ENCODE data around the gene VAV1. TPM values are rescaled to one million over a fixed set of nuclear protein-coding genes. Genes with fewer than 3 reads are reported as not detected.
"Not testable (repeated sequence)": the region's sequence is repeated elsewhere in the genome, so short reads cannot be mapped to it uniquely, and the experiment has no call there.

VAV1 gene
- total RNA-seq, 1 donor from 2014 or later = 2.5 TPM

- DNase-seq = peak; percentile 100
Observed at GRCh38 chr19:6737284-6737872, 35.1 kb upstream of the VAV1 start, which contains the start of gene GPR108. Gene GPR108 (minus strand): TSS chr19:6737580. CDS start chr19:6737576, 4 bp downstream.

DNA sequence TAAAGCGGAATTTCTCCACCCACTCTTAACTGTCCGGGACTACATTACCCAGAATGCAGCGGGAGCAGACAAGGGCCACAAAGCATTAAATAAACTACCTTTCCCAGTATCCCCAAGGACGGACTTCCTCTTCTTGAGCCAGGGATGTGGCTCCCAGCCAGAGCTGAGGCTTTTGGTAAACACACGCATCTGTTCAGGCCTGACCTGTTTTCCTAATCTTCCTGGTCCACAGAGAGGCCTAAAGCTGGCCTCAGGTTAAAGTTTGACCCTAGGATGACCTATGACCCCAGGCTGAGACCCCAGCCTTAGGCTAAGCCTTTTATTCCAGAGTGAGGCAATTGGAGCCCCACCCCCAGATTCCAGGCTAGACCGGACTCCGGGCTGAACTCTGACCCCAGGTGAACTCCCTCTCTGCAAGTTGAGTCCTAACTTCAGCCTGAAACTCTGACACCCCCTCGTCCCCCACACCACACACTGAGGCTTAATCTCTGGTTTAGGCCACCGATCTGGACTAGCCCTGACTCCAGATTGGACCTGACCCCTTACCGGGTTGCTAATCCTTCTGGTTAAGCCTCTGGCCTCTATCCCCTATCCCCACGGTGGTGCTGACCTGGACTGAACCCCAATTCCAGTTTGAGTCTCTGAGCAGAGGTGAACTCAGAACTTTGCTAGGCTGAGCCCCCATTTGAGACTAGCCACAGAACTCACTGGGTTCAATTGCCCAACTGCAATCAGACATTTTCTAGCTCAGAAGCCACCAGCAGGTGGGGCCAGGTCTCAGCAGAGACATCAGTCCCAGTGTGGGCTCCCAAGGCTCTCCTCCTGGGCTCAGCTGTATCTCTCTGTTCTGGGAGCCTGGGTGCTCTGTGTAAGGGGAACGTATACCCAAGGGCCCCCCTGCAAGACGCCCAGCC is 34.4 kb upstream of the VAV1 start:
- peak; percentile 83 for DNase-seq

GRCh38 chr19:6738787-6739389 is 33.6 kb upstream of the VAV1 start:
- no peak for DNase-seq

DNA sequence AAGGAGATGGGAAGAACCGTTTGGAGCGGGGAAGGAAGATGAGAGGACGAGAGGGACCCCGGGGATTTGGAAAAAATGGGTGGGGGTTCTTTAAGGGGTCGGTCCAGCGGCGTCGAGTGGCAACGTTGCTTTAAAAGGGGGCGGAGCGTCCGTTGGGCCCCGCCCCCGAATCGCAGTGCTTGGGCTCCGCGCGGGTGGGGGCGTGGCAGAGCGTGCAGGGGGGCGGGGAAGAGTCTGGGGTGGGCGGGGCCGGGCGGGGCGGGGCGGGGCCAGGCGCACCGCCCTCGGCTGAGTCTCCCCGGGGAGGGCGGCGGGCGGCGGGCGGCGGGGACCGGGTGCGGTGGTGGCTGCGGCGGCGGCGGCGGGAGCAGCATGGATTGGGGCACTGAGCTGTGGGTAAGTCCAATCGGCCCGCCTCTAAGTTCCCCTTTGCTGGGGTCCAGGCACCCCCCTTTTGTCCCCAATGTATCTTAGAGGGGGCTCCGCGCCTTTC is 33.1 kb upstream of the VAV1 start, which contains the start of gene TRIP10:
TSS of gene TRIP10 (plus strand) at position 291 of the 493 bp plus-strand sequence. CDS start at position 373, 82 bp downstream.
- peak; percentile 95 for DNase-seq

DNA sequence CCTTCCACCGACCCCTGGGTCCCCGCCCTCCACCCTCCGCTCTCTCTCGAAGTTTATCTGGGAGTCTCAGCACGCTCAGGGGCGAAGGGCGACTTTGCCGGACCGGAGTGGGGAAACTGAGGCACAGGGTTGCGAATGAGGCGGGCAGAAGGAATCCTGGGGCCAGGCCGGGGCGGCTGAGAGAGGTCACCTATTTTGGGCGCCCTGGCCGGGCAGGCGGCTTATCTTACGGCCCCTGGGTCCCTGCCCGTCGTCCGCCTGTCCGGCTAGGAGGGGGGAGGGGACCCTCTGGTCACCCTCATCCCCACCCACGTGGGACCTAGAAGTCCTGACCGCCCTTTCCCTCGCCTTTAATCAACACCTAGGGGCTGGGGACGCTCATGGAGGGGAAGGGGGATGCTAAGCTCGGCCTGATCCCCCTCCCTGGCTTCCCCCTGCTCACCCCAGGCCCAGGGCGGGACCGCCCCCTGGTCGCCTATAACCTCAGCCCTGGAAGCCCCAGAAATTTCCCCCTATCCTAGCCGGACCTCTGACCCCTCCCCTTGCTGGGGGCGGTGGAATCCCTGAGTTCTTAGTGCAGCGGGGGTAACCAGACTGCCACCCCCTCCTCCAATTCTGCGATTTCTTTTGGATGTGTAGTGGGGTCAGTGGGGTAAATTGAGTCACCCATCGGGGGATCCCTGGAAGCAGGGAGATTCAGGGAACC is 32.5 kb upstream of the VAV1 start:
- DNase-seq = peak; percentile 31

DNA sequence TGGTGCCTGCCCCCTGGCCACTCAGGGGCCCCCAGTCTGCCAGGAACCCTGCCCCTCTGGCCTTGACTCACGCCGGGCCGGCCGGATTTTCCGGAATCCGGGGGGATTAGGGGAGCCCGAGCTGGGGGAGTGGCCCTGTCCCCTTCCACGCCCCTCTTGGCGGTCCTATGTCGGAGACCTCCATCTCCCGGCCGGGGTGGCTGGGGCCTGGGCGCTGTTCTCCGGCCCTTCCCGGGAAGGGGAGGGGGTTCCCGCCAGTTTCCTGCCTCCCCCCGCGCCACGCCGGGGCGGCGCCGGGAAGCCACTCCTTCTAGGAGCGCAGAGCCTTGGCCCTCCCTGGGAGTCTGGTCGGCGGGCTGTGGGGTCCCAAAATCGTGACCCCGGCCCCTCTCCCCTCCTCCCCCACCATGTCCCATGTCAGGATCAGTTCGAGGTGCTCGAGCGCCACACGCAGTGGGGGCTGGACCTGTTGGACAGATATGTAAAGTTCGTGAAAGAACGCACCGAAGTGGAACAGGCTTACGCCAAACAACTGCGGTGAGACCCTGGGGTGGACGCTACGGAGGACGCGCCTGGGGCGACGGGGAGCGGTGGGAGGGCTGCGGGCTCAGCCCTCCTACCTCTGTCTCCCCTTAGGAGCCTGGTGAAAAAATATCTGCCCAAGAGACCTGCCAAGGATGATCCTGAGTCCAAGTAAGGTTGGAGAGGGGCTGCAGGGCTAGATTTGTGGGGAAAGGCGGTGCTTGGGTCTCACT is 31.7 kb upstream of the VAV1 start:
- DNase-seq = peak; percentile 81

DNA sequence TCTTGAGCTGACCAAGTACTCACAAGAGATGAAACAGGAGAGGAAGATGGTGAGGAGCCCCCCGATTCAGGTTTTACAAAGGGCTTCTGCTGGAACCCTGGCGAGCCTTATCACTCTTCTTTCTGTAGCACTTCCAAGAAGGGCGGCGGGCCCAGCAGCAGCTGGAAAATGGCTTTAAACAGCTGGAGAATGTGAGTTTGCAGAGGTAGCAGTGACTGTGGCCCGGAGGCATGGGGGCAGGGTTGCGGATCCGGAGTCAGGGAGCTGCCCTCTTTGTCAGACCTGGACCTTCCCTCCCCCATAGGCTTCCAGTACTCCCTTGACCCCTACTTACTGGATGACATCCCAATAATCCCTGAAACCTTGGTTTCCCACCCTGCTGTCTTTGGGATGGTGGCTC is 29.4 kb upstream of the VAV1 start:
- no peak for DNase-seq

DNA sequence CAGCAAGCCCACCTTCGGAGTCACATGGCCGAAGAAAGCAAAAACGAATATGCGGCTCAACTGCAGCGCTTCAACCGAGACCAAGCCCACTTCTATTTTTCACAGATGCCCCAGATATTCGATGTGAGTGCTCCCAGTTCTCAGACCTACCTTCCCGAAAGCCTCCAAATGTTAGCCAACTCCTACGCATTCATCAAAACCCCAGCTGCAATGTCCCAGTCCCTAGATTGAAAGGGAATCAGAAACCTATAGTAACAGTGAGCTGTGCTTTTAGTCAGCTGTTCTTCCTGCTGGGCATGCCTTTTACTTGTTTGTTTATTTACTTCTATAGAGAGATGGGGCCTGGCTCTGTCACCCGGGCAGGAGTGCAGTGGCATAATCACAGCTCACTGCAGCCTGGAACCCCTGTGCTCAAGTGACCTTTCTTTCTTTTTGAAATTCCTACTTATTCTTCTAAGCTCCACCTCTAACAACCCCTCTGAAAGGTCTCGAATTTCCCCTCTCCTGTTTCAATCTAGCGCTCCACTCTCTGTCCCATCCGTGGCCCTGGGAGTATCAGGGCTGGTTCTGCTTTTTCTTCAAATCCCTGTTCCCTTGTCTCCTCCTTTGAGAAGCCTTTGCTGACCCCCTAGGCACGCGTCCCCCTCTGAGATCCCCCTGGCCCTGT is 28.7 kb upstream of the VAV1 start:
- no peak for DNase-seq

GRCh38 chr19:6744381-6745301 is 27.9 kb upstream of the VAV1 start:
- DNase-seq = peak; percentile 93

DNA sequence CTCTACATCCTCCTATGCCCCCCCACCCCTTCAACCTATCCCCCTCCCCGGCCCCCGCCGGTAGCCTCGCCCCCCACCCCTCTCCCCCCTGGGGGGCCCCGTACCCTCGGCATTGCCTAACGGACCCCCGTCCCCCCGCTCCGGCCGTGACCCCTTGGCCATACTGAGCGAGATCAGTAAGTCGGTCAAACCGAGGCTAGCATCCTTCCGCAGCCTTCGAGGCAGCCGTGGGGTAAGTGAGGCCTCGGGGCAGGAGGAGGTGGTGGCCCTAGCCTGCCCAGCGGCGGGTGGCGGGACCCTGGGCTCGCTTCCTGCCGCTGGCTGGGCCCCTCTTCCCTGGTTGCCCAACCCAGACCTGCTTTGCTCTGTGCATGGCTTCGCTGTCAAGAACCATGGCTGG is 26.5 kb upstream of the VAV1 start:
- DNase-seq = no peak

DNA sequence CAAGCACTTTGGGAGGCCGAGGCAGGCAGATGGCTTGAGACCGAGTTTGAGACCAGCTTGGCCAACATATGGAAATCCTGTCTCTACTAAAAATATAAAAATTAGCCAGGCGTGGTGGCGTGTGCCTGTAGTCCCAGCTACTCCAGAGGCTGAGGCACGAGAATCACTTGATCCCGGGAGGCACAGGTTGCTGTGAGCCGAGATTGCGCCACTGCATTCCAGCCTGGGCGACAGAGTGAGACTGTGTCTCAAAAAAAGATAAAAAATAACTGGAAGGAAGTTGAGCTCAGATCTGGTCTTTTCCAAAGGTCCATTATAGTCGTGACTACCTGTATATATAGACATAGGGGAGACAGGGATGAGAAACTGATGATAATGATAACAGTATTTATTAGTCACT is 24.0 kb upstream of the VAV1 start:
- DNase-seq = not testable (repeated sequence)

GRCh38 chr19:6750062-6750461 is 22.4 kb upstream of the VAV1 start:
- DNase-seq = no peak

DNA sequence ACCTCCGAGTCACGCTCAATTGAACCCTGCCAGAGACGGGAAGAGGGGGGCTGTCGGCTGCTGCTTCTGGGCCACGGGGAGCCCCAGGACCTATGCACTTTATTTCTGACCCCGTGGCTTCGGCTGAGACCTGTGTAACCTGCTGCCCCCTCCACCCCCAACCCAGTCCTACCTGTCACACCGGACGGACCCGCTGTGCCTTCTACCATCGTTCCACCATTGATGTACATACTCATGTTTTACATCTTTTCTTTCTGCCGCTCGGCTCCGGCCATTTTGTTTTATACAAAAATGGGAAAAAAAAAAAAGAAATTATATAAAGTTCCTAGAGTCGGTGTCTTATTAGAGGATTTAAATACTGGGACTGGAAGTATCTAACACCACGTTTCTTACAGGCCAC is 21.3 kb upstream of the VAV1 start:
- no peak for DNase-seq

GRCh38 chr19:6752256-6753177 is 20.0 kb upstream of the VAV1 start:
- no peak for DNase-seq

DNA sequence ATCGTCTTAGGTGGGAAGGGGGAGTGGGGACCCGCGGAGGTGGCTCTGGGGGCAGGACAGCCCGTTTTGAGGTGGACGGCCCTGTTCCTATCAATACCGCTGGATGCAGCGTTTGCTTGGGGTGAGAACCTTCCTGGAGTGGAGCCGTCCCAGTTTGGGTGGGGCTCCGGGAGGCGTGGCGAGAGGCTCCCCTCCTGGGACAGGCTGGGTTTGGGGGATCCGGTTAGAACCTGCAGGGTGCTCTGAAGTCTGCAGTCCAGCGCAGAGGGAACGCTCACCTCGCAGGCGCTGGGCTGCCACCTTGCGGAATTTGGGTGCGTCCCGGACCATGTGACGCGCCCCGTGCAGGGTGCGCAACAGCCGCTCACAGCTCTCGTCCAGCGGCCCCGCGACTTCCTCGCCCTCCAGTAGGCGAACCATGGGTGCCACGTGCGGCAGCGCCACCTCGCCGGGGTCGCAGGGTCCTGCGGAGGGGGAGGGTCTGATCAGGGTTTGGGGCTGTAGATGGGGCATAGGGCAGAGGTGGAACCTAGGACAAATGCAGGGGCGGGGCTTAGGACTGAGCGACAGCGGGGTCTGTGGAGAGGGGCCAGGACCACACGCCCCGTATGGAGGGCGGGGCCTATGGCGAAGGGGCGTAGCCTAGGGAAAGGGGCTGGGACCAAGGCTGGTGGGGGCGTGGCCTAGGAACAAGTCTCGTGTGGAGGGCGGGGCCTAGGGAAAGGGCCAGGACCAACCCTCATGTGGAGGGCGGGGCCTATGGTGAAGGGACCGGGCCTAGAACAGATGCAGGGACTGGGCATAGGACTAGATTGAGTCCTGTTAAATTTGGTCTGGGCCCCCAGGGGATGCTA is 19.1 kb upstream of the VAV1 start:
- DNase-seq = peak; percentile 74

- no peak for DNase-seq
Observed at GRCh38 chr19:6754136-6754535, 18.4 kb upstream of the VAV1 start.

GRCh38 chr19:6754653-6755463 is 17.6 kb upstream of the VAV1 start:
- DNase-seq = no peak
